Osteoblast (primary cell): ENCODE data around the gene CABLES1. TPM values are rescaled to one million over a fixed set of nuclear protein-coding genes. Genes with fewer than 3 reads are reported as not detected.

Experiments
- DNase-seq: peaks from one replicate; pipeline ENCODE4 v3.0.0; 2011; ENCODE audit warnings: low spot score, mixed read lengths; ENCODE audit not compliant: insufficient read length; ENCODE audit errors: missing footprints
- H2AFZ ChIP-seq: 2 replicates; pipeline ENCODE4 v1.6.0; 2011; ENCODE audit warnings: mild to moderate bottlenecking, low read length
- H3K27ac ChIP-seq: 2 replicates; pipeline ENCODE4 v1.5.1; 2011; ENCODE audit warnings: mild to moderate bottlenecking, low read depth, low read length, moderate library complexity
- H3K27me3 ChIP-seq: 2 replicates; pipeline ENCODE4 v1.6.0; 2012; ENCODE audit warnings: mild to moderate bottlenecking, control low read depth, inconsistent platforms, low read length, moderate library complexity; ENCODE audit not compliant: insufficient read depth
- H3K36me3 ChIP-seq: 2 replicates; pipeline ENCODE4 v1.5.1; 2011; ENCODE audit warnings: mild to moderate bottlenecking, low read length, control low read depth, moderate library complexity; ENCODE audit not compliant: insufficient read depth
- H3K4me1 ChIP-seq: 2 replicates; pipeline ENCODE4 v1.5.1; 2011; ENCODE audit warnings: mild to moderate bottlenecking, low read length, control low read depth, moderate library complexity; ENCODE audit not compliant: insufficient read depth
- H3K4me2 ChIP-seq: 2 replicates; pipeline ENCODE4 v1.6.0; 2011; ENCODE audit warnings: mild to moderate bottlenecking, low read length; ENCODE audit not compliant: insufficient read depth
- H3K4me3 ChIP-seq: fragments of 200-600 bp; sonication (generic); 3 replicates; pipeline ENCODE4 v1.5.1; 2012; ENCODE audit warnings: mild to moderate bottlenecking, low read length, inconsistent platforms; ENCODE audit not compliant: insufficient read depth
- H3K79me2 ChIP-seq: 2 replicates; pipeline ENCODE4 v1.6.0; 2012; ENCODE audit warnings: mild to moderate bottlenecking, low read length, control low read depth, inconsistent platforms; ENCODE audit not compliant: insufficient read depth
- H3K9me3 ChIP-seq: 2 replicates; pipeline ENCODE4 v1.5.1; 2011; ENCODE audit warnings: low read depth, low read length, control low read depth
- H4K20me1 ChIP-seq: 2 replicates; pipeline ENCODE4 v1.6.0; 2012; ENCODE audit warnings: mild to moderate bottlenecking, low read length, control low read depth; ENCODE audit not compliant: insufficient read depth
- CTCF ChIP-seq: IDR thresholded peaks from 2 replicates; pipeline ENCODE4 v1.5.1; 2011; ENCODE audit warnings: mild to moderate bottlenecking, low read depth, low read length, moderate library complexity; ENCODE audit errors: extremely low read depth
- total RNA-seq: library from RNA; depleted of rRNA; stranded (reverse); fragments of >200 nt; gene quantifications from 2 replicates; pipeline ENCODE4 v1.2.3, GENCODE V29; 2012

The CABLES1 gene
- total RNA-seq, 1 donor = 13.0 TPM

- Histone ChIP-seq H2AFZ (no peak overlapping the region), H3K9me3 (no peaks in the 10 kb centered on the region), H3K4me2 (no peak overlapping the region), H4K20me1 (peaks cover 48% of the 10 kb centered on the region), H3K27ac (no peak overlapping the region), H3K4me3 (no peak overlapping the region), H3K4me1 (no peaks in the 10 kb centered on the region), H3K36me3 (no peaks in the 10 kb centered on the region), H3K79me2 (peaks cover 49% of the 10 kb centered on the region), H3K27me3 (no peaks in the 10 kb centered on the region)
- DNase-seq = no peak
- TF ChIP-seq CTCF = no peak
Measured at GRCh38 chr18:23172591-23173380, 37.5 kb downstream of the CABLES1 start.

DNA sequence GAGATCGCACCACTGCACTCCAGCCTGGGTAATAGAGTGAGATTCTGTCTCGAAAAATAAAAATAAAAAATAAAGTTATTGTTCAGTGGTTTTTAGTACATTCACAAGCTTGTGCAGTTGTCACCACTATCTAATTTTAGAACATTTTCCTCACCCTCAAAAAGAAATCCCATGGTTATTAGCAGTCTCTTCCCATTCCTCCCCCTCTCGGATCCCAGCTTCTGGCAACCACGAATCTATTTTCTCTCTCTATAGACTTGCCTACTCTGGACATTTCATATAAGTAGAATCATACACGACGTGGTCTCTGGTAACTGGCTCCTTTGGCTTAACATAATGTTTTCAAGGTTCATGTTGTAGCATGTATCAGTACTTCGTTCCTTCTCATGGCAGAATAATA is 38.6 kb downstream of the CABLES1 start:
- no peaks in the 10 kb centered on the region for H3K4me1 ChIP-seq
- no peak for DNase-seq
- no peaks in the 10 kb centered on the region for H3K27me3 ChIP-seq
- H4K20me1 ChIP-seq = peaks cover 48% of the 10 kb centered on the region
- no peak overlapping the region for H3K27ac ChIP-seq
- no peaks in the 10 kb centered on the region for H3K36me3 ChIP-seq
- no peak for TF ChIP-seq CTCF
- H2AFZ ChIP-seq = no peak overlapping the region
- no peaks in the 10 kb centered on the region for H3K9me3 ChIP-seq
- peaks cover 47% of the 10 kb centered on the region for H3K79me2 ChIP-seq
- H3K4me2 ChIP-seq = no peak overlapping the region
- no peak overlapping the region for H3K4me3 ChIP-seq

GRCh38 chr18:23176701-23177432 is 41.6 kb downstream of the CABLES1 start:
- H2AFZ ChIP-seq = no peak overlapping the region
- no peak overlapping the region for H3K4me3 ChIP-seq
- no peak for TF ChIP-seq CTCF
- no peak for DNase-seq
- H3K27me3 ChIP-seq = no peaks in the 10 kb centered on the region
- H3K79me2 ChIP-seq = peaks cover 29% of the 10 kb centered on the region
- no peaks in the 10 kb centered on the region for H3K36me3 ChIP-seq
- H3K4me1 ChIP-seq = peaks cover 4% of the 10 kb centered on the region
- no peak overlapping the region for H3K4me2 ChIP-seq
- no peak overlapping the region for H3K27ac ChIP-seq
- no peaks in the 10 kb centered on the region for H3K9me3 ChIP-seq
- H4K20me1 ChIP-seq = peaks cover 31% of the 10 kb centered on the region

DNA sequence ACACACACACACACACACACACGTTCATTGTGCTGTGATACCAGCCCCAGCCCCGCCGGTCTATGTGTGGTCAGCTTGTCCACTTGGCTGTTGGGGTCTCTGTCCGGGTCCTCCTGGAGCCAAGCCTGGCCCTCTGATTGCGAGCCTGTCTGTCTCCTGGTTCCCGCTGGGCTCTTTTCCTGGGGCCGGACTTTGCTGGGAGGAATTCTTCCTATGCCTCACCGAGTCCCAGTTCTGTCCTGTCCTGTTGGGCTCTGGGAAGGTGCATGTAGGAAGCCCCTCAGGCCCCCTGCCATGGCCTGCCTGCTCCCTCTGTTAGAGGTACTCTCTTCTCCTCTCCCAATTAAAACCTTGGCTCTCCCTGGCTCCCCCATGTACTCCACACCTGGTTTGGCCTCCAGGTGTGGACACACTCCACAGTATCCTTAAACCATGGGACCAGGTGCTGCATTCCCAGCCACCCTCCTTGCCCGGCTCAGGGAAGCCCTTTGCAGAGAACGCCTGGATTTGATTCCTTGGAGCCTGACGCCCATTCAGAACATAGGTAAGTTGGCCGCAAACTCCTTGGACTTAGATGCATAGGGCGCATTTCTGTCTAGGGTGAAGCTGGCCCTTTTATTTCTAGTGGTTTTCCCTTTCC is 42.3 kb downstream of the CABLES1 start:
- no peaks in the 10 kb centered on the region for H3K27me3 ChIP-seq
- TF ChIP-seq CTCF = no peak
- H3K9me3 ChIP-seq = no peaks in the 10 kb centered on the region
- H3K4me3 ChIP-seq = no peak overlapping the region
- no peak overlapping the region for H3K27ac ChIP-seq
- peaks cover 25% of the 10 kb centered on the region for H4K20me1 ChIP-seq
- peaks cover 4% of the 10 kb centered on the region for H3K4me1 ChIP-seq
- peaks cover 26% of the 10 kb centered on the region for H3K79me2 ChIP-seq
- H3K36me3 ChIP-seq = no peaks in the 10 kb centered on the region
- no peak overlapping the region for H3K4me2 ChIP-seq
- no peak overlapping the region for H2AFZ ChIP-seq
- no peak for DNase-seq
